HepG2 (cell line): ENCODE results near the gene ADAMTS18. TPM values are rescaled to one million over a fixed set of nuclear protein-coding genes. Genes with fewer than 3 reads are reported as not detected.

Experiments used
- ATAC-seq: fragments of 200-7000 bp; cut with Tn5 transposase; 3 replicates; pipeline ENCODE4 v1.9.1; 2020; ENCODE audit warnings: mild to moderate bottlenecking, moderate library complexity
- BruUV-seq: library from RNA; stranded (reverse); fragments of 400-500 nt; replicated peaks from 2 replicates; lab custom pipeline; 2021; lab: Mats Ljungman, UMichigan
- CTCF ChIA-PET: fragments of 300-600 bp; formaldehyde crosslinking; extraction: SDS; loops from one replicate; lab custom pipeline; 2021; ENCODE audit warnings: low total read pairs, inconsistent platforms, low intra/inter-chr PET ratio; lab: Yijun Ruan, JAX
- POLR2A ChIA-PET: fragments of 350-600 bp; sonication (Branson Sonifier 250); formaldehyde crosslinking; loops from one replicate; lab custom pipeline; 2020; ENCODE audit warnings: antibody characterized with exemption, inconsistent platforms; lab: Yijun Ruan, JAX
- DNase-seq: peaks from one replicate; pipeline ENCODE4 v3.0.0-alpha.2; 2015; ENCODE audit warnings: low spot score
- FAIRE-seq: peaks from 3 replicates; lab custom pipeline; 2011; peaks lifted over from hg19 to GRCh38; lab: Jason Lieb, UNC
- H2AFZ ChIP-seq: one replicate; pipeline ENCODE4 v1.6.1; 2011; ENCODE audit warnings: low read length, inconsistent platforms
- H3K27ac ChIP-seq: fragments of 300-600 bp; 3 replicates; pipeline ENCODE4 v1.8.0; 2011; ENCODE audit warnings: mixed run types, mild to moderate bottlenecking, mixed read lengths, low read length, inconsistent platforms; ENCODE audit not compliant: insufficient read depth; ENCODE audit errors: extremely low read length
- H3K27me3 ChIP-seq, 2 experiments: fragments of 200-600 bp in 1 of 2; 2 replicates in 1 of 2; 3 replicates in 1 of 2; pipeline versions ENCODE4 v1.6.0 to v1.8.0; 2011; ENCODE audit warnings: low read length in 2 of 2, mild to moderate bottlenecking in 2 of 2, moderate library complexity in 2 of 2, inconsistent platforms in 1 of 2; ENCODE audit not compliant: insufficient read depth in 2 of 2, control insufficient read depth in 1 of 2
- H3K36me3 ChIP-seq, 2 experiments: fragments of 200-600 bp in 1 of 2; replicated peaks in 1 of 2; 2 replicates in 1 of 2; 3 replicates in 1 of 2; pipeline versions ENCODE4 v1.5.1 to v1.8.0; 2011; ENCODE audit warnings: low read length in 2 of 2, inconsistent platforms in 1 of 2; ENCODE audit not compliant: insufficient read depth in 2 of 2, control insufficient read depth in 1 of 2
- H3K4me1 ChIP-seq: 2 replicates; pipeline ENCODE4 v1.5.1; 2012; ENCODE audit warnings: low read length, inconsistent platforms; ENCODE audit not compliant: insufficient read depth
- H3K4me2 ChIP-seq: 2 replicates; pipeline ENCODE4 v1.6.0; 2011; ENCODE audit warnings: low read depth, low read length, inconsistent platforms
- H3K4me3 ChIP-seq, 3 experiments: fragments of 200-600 bp in 1 of 3; sonication (generic), shearing (Covaris generic) in 1 of 3; replicated peaks in 1 of 3; 2 replicates each; pipeline ENCODE4 v1.5.1; 2011 to 2016; ENCODE audit warnings: low read length in 3 of 3, inconsistent platforms in 2 of 3, low read depth in 2 of 3, mild to moderate bottlenecking in 2 of 3, control low read depth in 1 of 3, mixed read lengths in 1 of 3; ENCODE audit not compliant: insufficient read depth in 1 of 3
- H3K79me2 ChIP-seq: one replicate; pipeline ENCODE4 v1.6.1; 2011; ENCODE audit warnings: low read length, inconsistent platforms; ENCODE audit not compliant: insufficient read depth
- H3K9ac ChIP-seq: 2 replicates; pipeline ENCODE4 v1.6.0; 2011; ENCODE audit warnings: mild to moderate bottlenecking, low read depth, low read length, inconsistent platforms; ENCODE audit not compliant: insufficient read depth
- H3K9me3 ChIP-seq: 2 replicates; pipeline ENCODE4 v1.5.1; 2012; ENCODE audit warnings: mild to moderate bottlenecking, low read length
- H4K20me1 ChIP-seq: 2 replicates; pipeline ENCODE4 v1.6.0; 2011; ENCODE audit warnings: inconsistent platforms, mild to moderate bottlenecking, low read length, moderate library complexity; ENCODE audit not compliant: insufficient read depth
- EHMT2 ChIP-seq: fragments of 200-600 bp; sonication (generic); IDR thresholded peaks from 2 replicates; pipeline ENCODE4 v1.7.0; 2017; ENCODE audit warnings: antibody characterized with exemption, low read depth, low read length, borderline replicate concordance
- REL ChIP-seq: sonication (generic); formaldehyde crosslinking; conservative IDR thresholded peaks from 2 replicates; pipeline ENCODE4 v1.8.0; 2022; ENCODE audit warnings: mild to moderate bottlenecking, missing genetic modification reagents, moderate library complexity
- SATB2 ChIP-seq: sonication (generic); formaldehyde crosslinking; IDR thresholded peaks from 2 replicates; pipeline ENCODE4 v1.5.0; 2020; ENCODE audit warnings: missing genetic modification reagents
- SRY ChIP-seq: sonication (generic); formaldehyde crosslinking; IDR thresholded peaks from 2 replicates; pipeline ENCODE4 v1.8.0; 2022; ENCODE audit warnings: mild to moderate bottlenecking, missing genetic modification reagents
- TOPORS ChIP-seq: sonication (generic); formaldehyde crosslinking; IDR thresholded peaks from 2 replicates; pipeline ENCODE4 v1.8.0; 2023; ENCODE audit warnings: mild to moderate bottlenecking, missing genetic modification reagents
- ZBTB20 ChIP-seq: sonication (generic); formaldehyde crosslinking; IDR thresholded peaks from 2 replicates; pipeline ENCODE4 v1.8.1; 2023; ENCODE audit warnings: missing genetic modification reagents, low read depth, mild to moderate bottlenecking, borderline replicate concordance
- ZKSCAN5 ChIP-seq: sonication (generic); formaldehyde crosslinking; IDR thresholded peaks from 2 replicates; pipeline ENCODE4 v1.5.1; 2020; ENCODE audit warnings: mild to moderate bottlenecking, missing genetic modification reagents
- ZNF12 ChIP-seq: sonication (generic); formaldehyde crosslinking; IDR thresholded peaks from 2 replicates; pipeline ENCODE4 v1.5.0; 2020; ENCODE audit warnings: missing genetic modification reagents
- ZNF333 ChIP-seq: sonication (generic); formaldehyde crosslinking; IDR thresholded peaks from 2 replicates; pipeline ENCODE4 v1.4.0; 2020; ENCODE audit warnings: mild to moderate bottlenecking, missing genetic modification reagents, borderline replicate concordance
- ZNF343 ChIP-seq: sonication (generic); formaldehyde crosslinking; IDR thresholded peaks from 2 replicates; pipeline ENCODE4 v1.4.0; 2020; ENCODE audit warnings: mild to moderate bottlenecking, missing genetic modification reagents
- ZNF350 ChIP-seq: sonication (generic); formaldehyde crosslinking; IDR thresholded peaks from 2 replicates; pipeline ENCODE4 v1.4.0; 2020; ENCODE audit warnings: mild to moderate bottlenecking, low read depth, missing genetic modification reagents, borderline replicate concordance
- ZNF530 ChIP-seq: sonication (generic); formaldehyde crosslinking; IDR thresholded peaks from 2 replicates; pipeline ENCODE4 v1.5.0; 2020; ENCODE audit warnings: low read depth, mild to moderate bottlenecking, missing genetic modification reagents
- ZNF570 ChIP-seq: sonication (generic); formaldehyde crosslinking; IDR thresholded peaks from 2 replicates; pipeline ENCODE4 v1.4.0; 2020; ENCODE audit warnings: mild to moderate bottlenecking, missing genetic modification reagents, borderline replicate concordance
- ZNF782 ChIP-seq: sonication (generic); formaldehyde crosslinking; IDR thresholded peaks from 2 replicates; pipeline ENCODE4 v1.4.0; 2020; ENCODE audit warnings: missing genetic modification reagents, mild to moderate bottlenecking, borderline replicate concordance
- WGBS: methylation state at CpG from one replicate; pipeline ENCODE4 v1.1.6; 2017; ENCODE audit warnings: low lambda C conversion rate; 5-methylcytosine and 5-hydroxymethylcytosine counted together
- in situ Hi-C: cut with HindIII; loops from 2 replicates; pipeline ENCODE4 v1.10.0; 2017; ENCODE audit warnings: low pct_unique_long_range_greater_than_20kb; ENCODE audit not compliant: extremely low pct_ligation_motif_present
- intact Hi-C: fragments of 100-400 bp; cut with micrococcal nuclease; formaldehyde crosslinking; loops from one replicate; pipeline ENCODE4 v1.10.0; 2022; ENCODE audit not compliant: unreplicated experiment
- polyA plus RNA-seq, 8 experiments: library from polyadenylated mRNA; depleted of rRNA in 3 of 8; stranded (reverse) in 7 of 8; unstranded in 1 of 8; fragments of >200 nt; fragmentation: Illumina TruSeq in 4 of 8; extraction: Trizol in 4 of 8; gene quantifications; 2 replicates each; pipeline versions ENCODE4 v1.2.1 to v1.2.3, GENCODE V29; 2011 to 2016; ENCODE audit warnings: low read depth in 4 of 8, missing spikeins in 1 of 8, mixed read lengths in 1 of 8; ENCODE audit not compliant: insufficient read depth in 1 of 8
- total RNA-seq, 5 experiments: library from RNA; depleted of rRNA; stranded (reverse); fragments of >200 nt; fragmentation: Illumina TruSeq; extraction: Trizol; gene quantifications; 2 replicates each; pipeline ENCODE4 v1.2.3, GENCODE V29; 2016; ENCODE audit warnings: low read depth in 1 of 5
- TF ChIP-seq, protein P1 (sequence below): sonication (generic); formaldehyde crosslinking; IDR thresholded peaks from 2 replicates; pipeline ENCODE4 v1.4.0; 2020; ENCODE audit warnings: missing genetic modification reagents

The ADAMTS18 gene
- total and polyA plus RNA-seq, 2 of the 13 experiments (the other 11 are each of a cell fraction or from before 2014, with no cell fraction given) = 0.01 TPM; not detected in 1

DNA sequence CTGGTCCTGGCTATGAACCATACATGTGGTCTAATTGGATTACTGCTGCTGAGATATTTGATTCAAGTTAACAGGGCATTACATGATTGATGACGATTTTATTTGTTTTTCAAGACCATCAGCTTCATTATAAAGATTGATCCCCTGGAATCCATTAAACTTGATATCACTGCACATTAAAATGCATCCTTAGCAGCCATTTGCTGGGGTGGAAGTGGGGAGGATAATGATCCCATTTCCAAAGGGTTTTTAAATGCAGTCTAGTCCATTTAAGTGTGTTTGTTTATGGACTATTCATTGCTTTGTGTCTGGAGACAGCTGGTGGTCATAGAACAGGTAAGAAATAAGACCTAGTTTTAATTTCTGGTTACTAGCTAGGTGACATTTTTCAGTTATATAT lies 40.9 kb downstream of the ADAMTS18 start:
- in situ Hi-C loops (no loop called here), intact Hi-C loops (no loop called here)
- no peaks in the 10 kb centered on the region for H3K9me3 ChIP-seq
- no peak overlapping the region for H3K27ac ChIP-seq
- no peak overlapping the region for H3K4me2 ChIP-seq
- BruUV-seq = no TSS peak
- no peak for FAIRE-seq
- no peaks in the 10 kb centered on the region for H4K20me1 ChIP-seq
- no peak for ATAC-seq
- H3K79me2 ChIP-seq = no peaks in the 10 kb centered on the region
- no peak overlapping the region for H3K9ac ChIP-seq
- DNase-seq = no peak
- ChIA-PET POLR2A (no interaction called here), CTCF (no interaction called here)
- peaks cover 0 to under 1% of the 10 kb centered on the region in 2 experiments; a peak in 2 of 5 replicates for H3K27me3 ChIP-seq
- H3K36me3 ChIP-seq = no peaks in the 10 kb centered on the region
- no peak overlapping the region for H3K4me3 ChIP-seq
- H3K4me1 ChIP-seq = no peaks in the 10 kb centered on the region
- 0% methylated on average over 1 of the region's 1 CpG for WGBS
- no peak for TF ChIP-seq ZNF530
- TF ChIP-seq, protein P1, sequence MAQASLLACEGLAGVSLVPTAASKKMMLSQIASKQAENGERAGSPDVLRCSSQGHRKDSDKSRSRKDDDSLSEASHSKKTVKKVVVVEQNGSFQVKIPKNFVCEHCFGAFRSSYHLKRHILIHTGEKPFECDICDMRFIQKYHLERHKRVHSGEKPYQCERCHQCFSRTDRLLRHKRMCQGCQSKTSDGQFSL = no peak
- TF ChIP-seq ZBTB20 (CRISPR knock-in tag) = no peak
- TF ChIP-seq TOPORS = no peak
- TF ChIP-seq ZNF343 (CRISPR knock-in tag) = no peak
- TF ChIP-seq ZNF12 = no peak
- no peak for TF ChIP-seq SRY (CRISPR knock-in tag)
- no peak for TF ChIP-seq ZNF570 (CRISPR knock-in tag)
- no peak for TF ChIP-seq REL (CRISPR knock-in tag)
- TF ChIP-seq SATB2 (CRISPR knock-in tag) = no peak
- no peak for TF ChIP-seq EHMT2
- no peak for TF ChIP-seq ZNF350 (CRISPR knock-in tag)
- no peak for TF ChIP-seq ZNF782
- TF ChIP-seq ZNF333 (CRISPR knock-in tag) = no peak
- TF ChIP-seq ZKSCAN5 (CRISPR knock-in tag) = no peak
- TF ChIP-seq, all 625 proteins: peak for 0
- no peak overlapping the region for H2AFZ ChIP-seq
